ENCODE data around the gene PROB1. TPM values are rescaled to one million over a fixed set of nuclear protein-coding genes. Genes with fewer than 3 reads are reported as not detected.

Gene PROB1
- total RNA-seq, 4 donors from 2014 or later: 0.25 to 0.47 (median 0.33) TPM

DNA sequence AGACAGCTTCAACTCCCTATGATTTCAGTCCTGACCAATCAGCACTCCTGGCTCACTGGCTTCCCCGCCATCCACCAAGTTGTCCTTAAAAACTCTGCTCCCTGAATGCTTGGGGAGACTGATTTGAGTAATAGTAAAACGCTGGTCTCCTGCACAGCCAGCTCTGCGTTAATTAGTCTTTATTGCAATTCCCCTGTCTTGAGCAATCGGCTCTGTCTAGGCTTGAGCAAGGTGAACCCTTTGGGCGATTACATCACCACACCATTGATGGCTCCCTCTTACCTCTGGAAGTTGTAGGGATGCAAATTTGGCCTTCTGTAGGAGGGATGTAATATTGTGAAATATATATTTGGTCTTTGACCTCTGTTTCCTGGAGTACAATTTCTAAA lies 8.9 kb downstream of the PROB1 start:
- intact Hi-C loops (cut with DNase I; ENCODE audit: low total_unique reads): no loop called here
- no peak for TF ChIP-seq POLR2A (IDR thresholded peaks at IDR 0.05)
- TF ChIP-seq, protein P1, sequence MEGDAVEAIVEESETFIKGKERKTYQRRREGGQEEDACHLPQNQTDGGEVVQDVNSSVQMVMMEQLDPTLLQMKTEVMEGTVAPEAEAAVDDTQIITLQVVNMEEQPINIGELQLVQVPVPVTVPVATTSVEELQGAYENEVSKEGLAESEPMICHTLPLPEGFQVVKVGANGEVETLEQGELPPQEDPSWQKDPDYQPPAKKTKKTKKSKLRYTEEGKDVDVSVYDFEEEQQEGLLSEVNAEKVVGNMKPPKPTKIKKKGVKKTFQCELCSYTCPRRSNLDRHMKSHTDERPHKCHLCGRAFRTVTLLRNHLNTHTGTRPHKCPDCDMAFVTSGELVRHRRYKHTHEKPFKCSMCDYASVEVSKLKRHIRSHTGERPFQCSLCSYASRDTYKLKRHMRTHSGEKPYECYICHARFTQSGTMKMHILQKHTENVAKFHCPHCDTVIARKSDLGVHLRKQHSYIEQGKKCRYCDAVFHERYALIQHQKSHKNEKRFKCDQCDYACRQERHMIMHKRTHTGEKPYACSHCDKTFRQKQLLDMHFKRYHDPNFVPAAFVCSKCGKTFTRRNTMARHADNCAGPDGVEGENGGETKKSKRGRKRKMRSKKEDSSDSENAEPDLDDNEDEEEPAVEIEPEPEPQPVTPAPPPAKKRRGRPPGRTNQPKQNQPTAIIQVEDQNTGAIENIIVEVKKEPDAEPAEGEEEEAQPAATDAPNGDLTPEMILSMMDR (IDR thresholded peaks at IDR 0.05): no peak
- 54 to 83% methylated on average over 5 of the region's 5 CpGs for WGBS, 2 donors

DNA sequence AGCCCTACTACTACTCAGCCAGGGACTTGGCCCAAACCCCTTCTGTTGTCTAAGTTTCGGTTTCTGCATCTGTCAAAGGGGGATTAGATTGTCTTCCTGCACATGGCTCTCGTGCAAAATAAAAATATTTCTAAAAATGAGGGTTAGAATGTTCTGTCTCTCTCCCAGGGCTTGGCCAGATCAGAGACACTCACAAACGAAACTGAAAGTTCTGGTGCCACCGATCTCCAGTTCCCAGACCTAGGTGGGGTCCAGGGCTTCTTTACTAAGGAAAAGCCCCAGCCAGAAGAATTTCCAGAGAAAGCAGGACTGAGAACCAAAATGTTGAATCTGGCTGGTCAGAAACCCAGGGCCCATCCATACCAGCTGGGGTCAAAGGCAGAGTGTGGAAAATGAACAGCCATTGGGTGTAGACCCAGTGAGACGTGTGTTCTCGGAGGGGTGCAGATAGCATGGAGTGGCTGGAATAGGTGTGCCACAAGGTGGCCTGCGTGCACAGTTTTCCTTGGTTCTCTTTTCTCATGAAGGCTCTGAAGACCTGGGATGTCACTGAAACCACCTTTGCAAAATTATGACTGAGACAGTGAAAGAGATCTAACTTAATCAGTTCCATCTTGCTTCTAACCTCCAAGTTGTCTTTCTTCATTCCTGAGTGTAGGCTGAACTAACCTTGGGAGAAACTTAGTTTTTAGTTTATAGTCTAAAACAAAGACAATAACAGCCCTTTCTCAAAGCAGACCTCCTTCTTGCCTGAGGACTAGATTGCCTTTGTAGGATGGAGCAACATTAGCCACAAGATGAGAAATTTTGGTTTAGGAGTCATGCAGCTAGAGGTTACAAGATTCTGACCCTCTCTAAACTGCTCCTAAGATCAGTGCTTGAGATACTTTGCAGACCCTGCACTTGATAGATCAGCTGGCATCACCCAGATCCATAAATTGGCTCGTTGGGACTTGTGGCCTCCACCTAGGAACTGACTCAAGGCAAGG lies 9.5 kb downstream of the PROB1 start:
- TF ChIP-seq, protein P1 (IDR thresholded peaks at IDR 0.05): no peak
- no peak for TF ChIP-seq POLR2A (IDR thresholded peaks at IDR 0.05)
- no peak overlapping the region for H3K4me3 ChIP-seq (ENCODE audit: low read depth, poor library complexity, severe bottlenecking)
- intact Hi-C loops (cut with DNase I; ENCODE audit: low total_unique reads): no loop called here
- 39 to 47% methylated on average over 8 of the region's 8 CpGs for WGBS, 2 donors
- no peak for DNase-seq (ENCODE audit: low spot score in 2 of 2)

More for the DNA sequence above, 8.9 kb downstream of the PROB1 start:
- DNase-seq (ENCODE audit: low spot score in 2 of 2): peak in 1 of 2 donors; percentile 75
- H3K4me3 ChIP-seq (ENCODE audit: low read depth, poor library complexity, severe bottlenecking): no peak overlapping the region

DNA sequence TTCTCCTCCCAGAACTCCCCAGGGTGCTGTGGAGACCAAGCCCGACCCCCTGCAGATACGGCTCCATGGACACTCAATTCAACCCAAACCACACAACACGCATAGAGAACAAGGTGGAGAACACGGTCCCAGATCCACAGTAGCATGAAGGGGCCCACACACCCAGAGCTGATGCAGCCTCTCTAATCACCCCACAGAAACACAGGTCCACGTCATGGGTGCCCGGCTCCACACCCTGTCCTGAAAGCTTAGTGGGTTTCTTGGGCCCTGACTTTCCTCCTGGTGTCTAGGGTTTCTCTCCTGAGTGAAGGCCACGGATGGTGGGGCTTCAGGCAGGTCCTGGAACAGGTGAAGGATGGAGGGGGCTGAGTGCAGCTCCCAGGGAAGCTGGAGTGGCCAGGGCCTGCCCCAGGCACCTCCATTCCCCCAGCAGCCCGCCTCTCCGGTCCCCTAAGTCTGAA lies 10.3 kb downstream of the PROB1 start:
- DNase-seq (ENCODE audit: low spot score in 2 of 2): peak in 1 of 2 donors; percentile 77
- TF ChIP-seq POLR2A (IDR thresholded peaks at IDR 0.05): no peak
- TF ChIP-seq, protein P1 (IDR thresholded peaks at IDR 0.05): no peak
- intact Hi-C loops (cut with DNase I; ENCODE audit: low total_unique reads): no loop called here
- no peak overlapping the region for H3K4me3 ChIP-seq (ENCODE audit: low read depth, poor library complexity, severe bottlenecking)
- 45 to 53% methylated on average over 8 to 9 of the region's 9 CpGs for WGBS, 2 donors

DNA sequence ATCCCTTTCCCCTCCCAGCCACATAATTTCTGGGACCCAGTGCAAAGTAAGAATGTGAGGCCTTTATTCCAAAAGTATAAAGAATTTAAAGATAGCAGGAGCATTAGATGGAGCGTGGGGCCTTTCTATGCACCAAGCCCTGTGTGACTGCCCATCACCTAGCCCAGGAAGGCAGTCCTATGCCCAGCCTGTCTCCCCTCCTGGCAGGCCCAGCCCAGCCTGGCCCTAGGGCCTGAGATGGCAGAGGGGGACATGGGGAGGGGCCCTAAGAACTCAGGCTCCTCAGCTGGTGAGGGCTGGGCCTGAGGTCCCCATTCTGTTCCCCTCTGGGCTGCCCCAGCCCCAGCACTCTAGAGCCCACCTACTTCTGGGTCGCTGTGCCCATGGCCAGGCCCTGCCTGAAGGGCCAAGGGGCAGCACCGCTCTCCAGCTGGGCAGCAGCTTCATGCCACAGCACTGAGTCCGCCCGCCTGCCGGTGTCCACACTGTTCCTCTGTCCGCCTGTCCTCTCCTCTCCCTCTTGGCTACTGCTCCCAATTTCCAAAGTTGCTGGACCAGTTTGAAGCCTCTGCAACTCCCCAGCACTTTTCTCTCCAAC lies 10.8 kb downstream of the PROB1 start:
- no peak overlapping the region for H3K4me3 ChIP-seq (ENCODE audit: low read depth, poor library complexity, severe bottlenecking)
- intact Hi-C loops (cut with DNase I; ENCODE audit: low total_unique reads): no loop called here
- 62 to 66% methylated on average over 7 of the region's 7 CpGs for WGBS, 2 donors
- DNase-seq (ENCODE audit: low spot score in 2 of 2): no peak
- TF ChIP-seq, protein P1 (IDR thresholded peaks at IDR 0.05): no peak
- TF ChIP-seq POLR2A (IDR thresholded peaks at IDR 0.05): no peak

DNA sequence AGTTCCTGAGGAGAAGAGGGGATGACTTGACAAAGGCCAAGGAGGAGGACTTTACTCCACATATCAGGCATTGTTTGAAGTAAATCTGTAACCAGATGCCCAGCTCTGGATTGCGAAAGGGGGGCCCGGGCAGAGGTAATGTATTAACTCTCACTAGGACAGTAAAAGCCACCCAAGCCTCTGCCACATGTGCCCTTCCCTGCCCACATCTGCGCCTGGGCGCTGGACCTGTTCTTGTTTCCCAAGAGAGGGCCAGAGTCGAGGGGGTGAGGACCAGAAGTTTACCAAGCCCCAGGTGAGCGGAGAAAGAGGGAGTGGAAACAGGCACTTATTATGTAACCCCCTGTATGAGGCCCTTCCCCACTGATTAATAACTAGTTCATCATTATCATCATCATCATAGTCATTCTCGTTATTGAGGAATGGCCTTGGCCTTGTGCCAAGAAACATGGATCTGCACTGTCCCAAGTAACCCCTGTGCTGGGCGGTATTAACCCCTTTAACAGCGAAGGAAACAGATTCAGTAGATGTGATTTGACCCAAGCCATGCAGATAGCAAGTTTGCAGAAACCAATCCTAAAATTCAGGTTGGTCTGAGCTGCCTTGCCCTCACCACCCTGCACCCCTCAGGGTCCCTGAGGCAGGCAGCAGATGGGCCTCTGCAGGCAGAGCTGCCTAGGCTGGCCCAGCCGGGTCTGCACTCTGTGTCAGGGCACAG lies 11.5 kb downstream of the PROB1 start, which contains the start of gene SLC23A1:
Gene SLC23A1, minus strand, starts transcription at position 23 of the 718 bp plus-strand sequence. CDS start 44 bp downstream, outside the sequence.
- WGBS, 2 donors: 57 to 67% methylated on average over 10 of the region's 10 CpGs
- no peak within 1 kb of the TSS for H3K4me3 ChIP-seq (ENCODE audit: low read depth, poor library complexity, severe bottlenecking)
- no peak for TF ChIP-seq POLR2A (IDR thresholded peaks at IDR 0.05)
- TF ChIP-seq, protein P1 (IDR thresholded peaks at IDR 0.05): no peak
- intact Hi-C loops (cut with DNase I; ENCODE audit: low total_unique reads): no loop called here
- peak in 1 of 2 donors; percentile 81 for DNase-seq (ENCODE audit: low spot score in 2 of 2)

Data from lower leg skin (tissue), 4 donors.